ENCODE measurements around the gene DNAJC12.

DNAJC12 gene

GRCh38 chr10:67803588-67804394, 34.2 kb downstream of the DNAJC12 start:
- no peak overlapping the region for H3K4me3 Mint-ChIP-seq
- DNase-seq (ENCODE audit: low spot score in 2 of 2) (no peak), ATAC-seq (replicated peaks; ENCODE audit: extremely low read depth, poor library complexity, severe bottlenecking) (no peak)
- H3K4me1 Mint-ChIP-seq: no peaks in the 10 kb centered on the region
- peaks cover 22% of the 10 kb centered on the region for H3K27me3 Mint-ChIP-seq
- H3K36me3 Mint-ChIP-seq (ENCODE audit: insufficient read depth): no peaks in the 10 kb centered on the region
- no peaks in the 10 kb centered on the region for H3K9me3 Mint-ChIP-seq
- H3K27ac Mint-ChIP-seq (ENCODE audit: low read depth): no peak overlapping the region

GRCh38 chr10:67802767-67803538, 35.0 kb downstream of the DNAJC12 start:
- peaks cover 14% of the 10 kb centered on the region for H3K27me3 Mint-ChIP-seq
- no peaks in the 10 kb centered on the region for H3K9me3 Mint-ChIP-seq
- H3K4me3 Mint-ChIP-seq: no peak overlapping the region
- H3K4me1 Mint-ChIP-seq: no peaks in the 10 kb centered on the region
- DNase-seq (ENCODE audit: low spot score in 2 of 2) (no peak), ATAC-seq (replicated peaks; ENCODE audit: extremely low read depth, poor library complexity, severe bottlenecking) (no peak)
- H3K36me3 Mint-ChIP-seq (ENCODE audit: insufficient read depth): no peaks in the 10 kb centered on the region
- H3K27ac Mint-ChIP-seq (ENCODE audit: low read depth): no peak overlapping the region

- H3K4me1 Mint-ChIP-seq: no peaks in the 10 kb centered on the region
- H3K9me3 Mint-ChIP-seq: no peaks in the 10 kb centered on the region
- H3K4me3 Mint-ChIP-seq: no peak overlapping the region
- no peak overlapping the region for H3K27ac Mint-ChIP-seq (ENCODE audit: low read depth)
- peaks cover 3% of the 10 kb centered on the region for H3K27me3 Mint-ChIP-seq
- H3K36me3 Mint-ChIP-seq (ENCODE audit: insufficient read depth): no peaks in the 10 kb centered on the region
- DNase-seq (ENCODE audit: low spot score in 2 of 2) (no peak), ATAC-seq (replicated peaks; ENCODE audit: extremely low read depth, poor library complexity, severe bottlenecking) (no peak)
These were observed 36.9 kb downstream of the DNAJC12 start for GRCh38 chr10:67801118-67801517.

GRCh38 chr10:67794909-67795460, 43.0 kb downstream of the DNAJC12 start:
- Mint-ChIP-seq H3K9me3 (no peaks in the 10 kb centered on the region), H3K27me3 (no peaks in the 10 kb centered on the region), H3K4me3 (no peak overlapping the region), H3K36me3 (ENCODE audit: insufficient read depth) (no peaks in the 10 kb centered on the region), H3K27ac (ENCODE audit: low read depth) (no peak overlapping the region), H3K4me1 (no peaks in the 10 kb centered on the region)
- ATAC-seq (replicated peaks; ENCODE audit: extremely low read depth, poor library complexity, severe bottlenecking) (no peak), DNase-seq (ENCODE audit: low spot score in 2 of 2) (no peak)

- ATAC-seq (replicated peaks; ENCODE audit: extremely low read depth, poor library complexity, severe bottlenecking) (no peak), DNase-seq (ENCODE audit: low spot score in 2 of 2) (no peak)
- H3K4me3 Mint-ChIP-seq: no peak overlapping the region
- no peaks in the 10 kb centered on the region for H3K27me3 Mint-ChIP-seq
- H3K4me1 Mint-ChIP-seq: no peaks in the 10 kb centered on the region
- no peaks in the 10 kb centered on the region for H3K9me3 Mint-ChIP-seq
- no peaks in the 10 kb centered on the region for H3K36me3 Mint-ChIP-seq (ENCODE audit: insufficient read depth)
- no peak overlapping the region for H3K27ac Mint-ChIP-seq (ENCODE audit: low read depth)
These were observed 43.7 kb downstream of the DNAJC12 start for GRCh38 chr10:67794256-67794655.

GRCh38 chr10:67793313-67793712, 44.7 kb downstream of the DNAJC12 start:
- no peak for DNase-seq (ENCODE audit: low spot score in 2 of 2)
- Mint-ChIP-seq H3K27me3 (no peaks in the 10 kb centered on the region), H3K4me1 (peaks cover 4% of the 10 kb centered on the region), H3K4me3 (no peak overlapping the region), H3K36me3 (ENCODE audit: insufficient read depth) (no peaks in the 10 kb centered on the region), H3K27ac (ENCODE audit: low read depth) (no peak overlapping the region), H3K9me3 (no peaks in the 10 kb centered on the region)
- ATAC-seq (replicated peaks; ENCODE audit: extremely low read depth, poor library complexity, severe bottlenecking): no peak

- no peaks in the 10 kb centered on the region for H3K36me3 Mint-ChIP-seq (ENCODE audit: insufficient read depth)
- no peak overlapping the region for H3K27ac Mint-ChIP-seq (ENCODE audit: low read depth)
- H3K27me3 Mint-ChIP-seq: no peaks in the 10 kb centered on the region
- no peaks in the 10 kb centered on the region for H3K9me3 Mint-ChIP-seq
- no peak for ATAC-seq (replicated peaks; ENCODE audit: extremely low read depth, poor library complexity, severe bottlenecking)
- H3K4me1 Mint-ChIP-seq: peaks cover 6% of the 10 kb centered on the region
- DNase-seq (ENCODE audit: low spot score in 2 of 2): no peak
- H3K4me3 Mint-ChIP-seq: no peak overlapping the region
These were observed 45.3 kb downstream of the DNAJC12 start for GRCh38 chr10:67792653-67793052.

GRCh38 chr10:67790534-67791408, 47.2 kb downstream of the DNAJC12 start:
- ATAC-seq (replicated peaks; ENCODE audit: extremely low read depth, poor library complexity, severe bottlenecking): no peak
- Mint-ChIP-seq H3K27me3 (no peaks in the 10 kb centered on the region), H3K9me3 (no peaks in the 10 kb centered on the region), H3K36me3 (ENCODE audit: insufficient read depth) (no peaks in the 10 kb centered on the region), H3K4me3 (no peak overlapping the region), H3K4me1 (peaks cover 6% of the 10 kb centered on the region), H3K27ac (ENCODE audit: low read depth) (no peak overlapping the region)
- DNase-seq (ENCODE audit: low spot score in 2 of 2): no peak

- no peak for DNase-seq (ENCODE audit: low spot score in 2 of 2)
- Mint-ChIP-seq H3K27ac (ENCODE audit: low read depth) (no peak overlapping the region), H3K36me3 (ENCODE audit: insufficient read depth) (no peaks in the 10 kb centered on the region), H3K4me1 (peaks cover 11% of the 10 kb centered on the region), H3K9me3 (no peaks in the 10 kb centered on the region), H3K27me3 (no peaks in the 10 kb centered on the region), H3K4me3 (no peak overlapping the region)
- no peak for ATAC-seq (replicated peaks; ENCODE audit: extremely low read depth, poor library complexity, severe bottlenecking)
These were observed 48.2 kb downstream of the DNAJC12 start for GRCh38 chr10:67789769-67790168.

GRCh38 chr10:67788028-67788886, 49.7 kb downstream of the DNAJC12 start:
- no peak overlapping the region for H3K4me3 Mint-ChIP-seq
- no peaks in the 10 kb centered on the region for H3K36me3 Mint-ChIP-seq (ENCODE audit: insufficient read depth)
- no peak for ATAC-seq (replicated peaks; ENCODE audit: extremely low read depth, poor library complexity, severe bottlenecking)
- H3K27ac Mint-ChIP-seq (ENCODE audit: low read depth): no peak overlapping the region
- H3K9me3 Mint-ChIP-seq: no peaks in the 10 kb centered on the region
- DNase-seq (ENCODE audit: low spot score in 2 of 2): peak; percentile 32 to 46
- no peaks in the 10 kb centered on the region for H3K27me3 Mint-ChIP-seq
- peaks cover 11% of the 10 kb centered on the region for H3K4me1 Mint-ChIP-seq

GRCh38 chr10:67785098-67785497, 52.9 kb downstream of the DNAJC12 start:
- no peak overlapping the region for H3K27ac Mint-ChIP-seq (ENCODE audit: low read depth)
- no peak for ATAC-seq (replicated peaks; ENCODE audit: extremely low read depth, poor library complexity, severe bottlenecking)
- no peaks in the 10 kb centered on the region for H3K36me3 Mint-ChIP-seq (ENCODE audit: insufficient read depth)

More at GRCh38 chr10:67785098-67785497, 52.9 kb downstream of the DNAJC12 start:
- Mint-ChIP-seq H3K9me3 (no peaks in the 10 kb centered on the region), H3K27me3 (no peaks in the 10 kb centered on the region), H3K4me1 (peaks cover 11% of the 10 kb centered on the region), H3K4me3 (no peak overlapping the region)
- no peak for DNase-seq (ENCODE audit: low spot score in 2 of 2)
